Measurements from ENCODE around the gene IKZF1. TPM values are rescaled to one million over a fixed set of nuclear protein-coding genes. Genes with fewer than 3 reads are reported as not detected.
A peak's percentile ranks its signal among the peaks of the same experiment; 100 is the strongest.

IKZF1 gene
- total RNA-seq, 4 donors from 2014 or later, result 25.3 to 108 (median 31.7) TPM

DNA sequence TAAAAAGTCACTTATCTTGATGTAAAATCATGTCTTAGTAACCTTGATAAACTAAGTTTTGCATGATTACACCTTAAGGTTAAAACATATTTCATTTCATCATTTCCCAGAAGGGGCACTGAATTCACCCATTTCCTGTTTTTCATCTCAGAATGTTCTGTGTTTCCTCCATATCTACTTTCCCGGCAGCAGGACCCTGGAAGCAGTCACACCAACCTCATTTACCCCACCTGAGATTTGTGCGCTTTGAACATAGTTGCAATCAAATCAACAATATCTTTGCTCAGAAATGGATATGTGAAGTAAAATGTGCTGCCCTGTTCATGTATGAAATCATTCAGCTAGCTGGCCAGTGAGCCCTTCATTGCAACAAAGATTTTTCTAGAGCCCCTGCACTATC lies 46.8 kb downstream of the IKZF1 start:
- Histone ChIP-seq H3K4me1 (peaks cover 0 to 17% (median 4%) of the 10 kb centered on the region in 4 donors), H3K9me3 (no peaks in the 10 kb centered on the region), H3K4me3 (no peak overlapping the region), H3K27ac (peak overlapping the region; percentile 61 to 76 (median 70)), H3K27me3 (no peaks in the 10 kb centered on the region), H3K36me3 (no peaks in the 10 kb centered on the region)
- TF ChIP-seq POLR2A (IDR thresholded peaks at IDR 0.05), result no peak
- TF ChIP-seq, protein P1, sequence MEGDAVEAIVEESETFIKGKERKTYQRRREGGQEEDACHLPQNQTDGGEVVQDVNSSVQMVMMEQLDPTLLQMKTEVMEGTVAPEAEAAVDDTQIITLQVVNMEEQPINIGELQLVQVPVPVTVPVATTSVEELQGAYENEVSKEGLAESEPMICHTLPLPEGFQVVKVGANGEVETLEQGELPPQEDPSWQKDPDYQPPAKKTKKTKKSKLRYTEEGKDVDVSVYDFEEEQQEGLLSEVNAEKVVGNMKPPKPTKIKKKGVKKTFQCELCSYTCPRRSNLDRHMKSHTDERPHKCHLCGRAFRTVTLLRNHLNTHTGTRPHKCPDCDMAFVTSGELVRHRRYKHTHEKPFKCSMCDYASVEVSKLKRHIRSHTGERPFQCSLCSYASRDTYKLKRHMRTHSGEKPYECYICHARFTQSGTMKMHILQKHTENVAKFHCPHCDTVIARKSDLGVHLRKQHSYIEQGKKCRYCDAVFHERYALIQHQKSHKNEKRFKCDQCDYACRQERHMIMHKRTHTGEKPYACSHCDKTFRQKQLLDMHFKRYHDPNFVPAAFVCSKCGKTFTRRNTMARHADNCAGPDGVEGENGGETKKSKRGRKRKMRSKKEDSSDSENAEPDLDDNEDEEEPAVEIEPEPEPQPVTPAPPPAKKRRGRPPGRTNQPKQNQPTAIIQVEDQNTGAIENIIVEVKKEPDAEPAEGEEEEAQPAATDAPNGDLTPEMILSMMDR (IDR thresholded peaks at IDR 0.05), result no peak
- DNase-seq, result no peak

DNA sequence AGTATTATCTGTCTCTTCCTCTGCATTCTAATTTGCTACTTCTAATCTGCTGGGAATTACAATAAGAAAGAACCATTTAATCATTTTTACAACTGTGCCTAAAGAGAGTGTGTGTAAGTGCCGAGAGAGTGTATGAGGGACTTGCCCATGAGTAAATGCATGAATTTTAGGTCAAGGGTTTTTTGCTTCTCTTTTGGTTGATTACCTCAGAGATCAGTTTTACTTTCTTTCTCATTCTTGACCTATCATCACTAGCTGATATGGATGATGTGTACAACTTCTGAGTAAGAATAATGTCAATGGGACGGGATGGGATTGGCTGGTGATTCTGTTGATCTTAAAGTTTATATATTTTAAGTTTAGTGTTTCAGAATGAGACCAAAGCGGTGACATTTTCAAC lies 47.8 kb downstream of the IKZF1 start:
- TF ChIP-seq, protein P1 (IDR thresholded peaks at IDR 0.05), result no peak
- TF ChIP-seq POLR2A (IDR thresholded peaks at IDR 0.05), result peak in 1 of 2 donors; percentile 13
- H3K27ac ChIP-seq, result peak overlapping the region; percentile 61 to 76 (median 70)

DNA sequence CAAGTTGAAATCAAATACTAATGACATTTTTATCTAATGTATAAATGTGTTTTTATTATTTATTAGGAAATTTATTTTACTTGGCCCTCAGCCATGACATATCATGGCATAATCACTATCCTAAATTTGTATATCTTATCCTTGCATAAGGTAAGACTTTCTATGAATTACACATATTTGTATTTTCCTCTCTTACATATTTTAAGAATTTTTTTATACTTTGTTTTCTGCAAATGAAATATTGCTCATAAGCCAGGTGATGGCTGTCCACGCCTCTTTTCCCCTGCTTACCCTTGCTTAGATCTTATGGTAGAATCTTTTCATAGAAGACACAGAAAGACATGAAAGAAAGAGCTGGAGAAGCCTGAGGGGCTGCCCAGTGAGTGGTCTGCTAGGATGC lies 48.2 kb downstream of the IKZF1 start:
- no peaks in the 10 kb centered on the region for H3K36me3 ChIP-seq
- peaks cover 0 to 17% (median 4%) of the 10 kb centered on the region in 4 donors for H3K4me1 ChIP-seq
- peak overlapping the region; percentile 33 to 76 (median 70) for H3K27ac ChIP-seq
- TF ChIP-seq, protein P1 (IDR thresholded peaks at IDR 0.05), result no peak
- no peak for TF ChIP-seq POLR2A (IDR thresholded peaks at IDR 0.05)
- no peak for DNase-seq
- no peaks in the 10 kb centered on the region for H3K27me3 ChIP-seq
- no peaks in the 10 kb centered on the region for H3K9me3 ChIP-seq
- no peak overlapping the region for H3K4me3 ChIP-seq

More for the DNA sequence above, 47.8 kb downstream of the IKZF1 start:
- no peak for DNase-seq
- Histone ChIP-seq H3K36me3 (no peaks in the 10 kb centered on the region), H3K27me3 (no peaks in the 10 kb centered on the region), H3K4me3 (no peak overlapping the region), H3K9me3 (no peaks in the 10 kb centered on the region), H3K4me1 (peaks cover 0 to 17% (median 4%) of the 10 kb centered on the region in 4 donors)

DNA sequence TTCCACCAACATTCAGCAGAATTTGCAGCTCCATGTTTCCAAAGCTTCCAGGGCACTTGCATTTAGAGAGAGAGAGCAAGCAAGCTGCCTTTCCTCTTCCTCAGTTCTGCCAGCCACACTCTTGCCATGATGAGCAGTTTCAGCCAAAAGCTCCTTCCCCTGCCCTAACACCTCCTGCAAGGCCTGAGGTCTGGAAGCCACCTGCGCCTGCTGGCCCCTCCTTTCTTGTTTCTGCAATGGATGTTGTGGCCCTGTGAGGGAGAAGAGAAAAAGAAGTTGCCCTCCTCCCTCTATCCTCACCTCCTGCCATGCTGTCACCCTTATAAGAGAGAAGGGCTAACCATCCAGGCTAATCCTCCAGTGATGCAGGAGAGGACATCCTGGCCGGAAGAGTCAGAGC lies 48.7 kb downstream of the IKZF1 start:
- TF ChIP-seq, protein P1 (IDR thresholded peaks at IDR 0.05), result no peak
- no peak for TF ChIP-seq POLR2A (IDR thresholded peaks at IDR 0.05)
- H3K36me3 ChIP-seq, result no peaks in the 10 kb centered on the region
- H3K27me3 ChIP-seq, result no peaks in the 10 kb centered on the region
- H3K4me1 ChIP-seq, result peaks cover 0 to 17% (median 4%) of the 10 kb centered on the region in 4 donors
- no peak for DNase-seq
- peak overlapping the region; percentile 33 to 76 (median 62) for H3K27ac ChIP-seq
- H3K4me3 ChIP-seq, result no peak overlapping the region
- no peaks in the 10 kb centered on the region for H3K9me3 ChIP-seq

DNA sequence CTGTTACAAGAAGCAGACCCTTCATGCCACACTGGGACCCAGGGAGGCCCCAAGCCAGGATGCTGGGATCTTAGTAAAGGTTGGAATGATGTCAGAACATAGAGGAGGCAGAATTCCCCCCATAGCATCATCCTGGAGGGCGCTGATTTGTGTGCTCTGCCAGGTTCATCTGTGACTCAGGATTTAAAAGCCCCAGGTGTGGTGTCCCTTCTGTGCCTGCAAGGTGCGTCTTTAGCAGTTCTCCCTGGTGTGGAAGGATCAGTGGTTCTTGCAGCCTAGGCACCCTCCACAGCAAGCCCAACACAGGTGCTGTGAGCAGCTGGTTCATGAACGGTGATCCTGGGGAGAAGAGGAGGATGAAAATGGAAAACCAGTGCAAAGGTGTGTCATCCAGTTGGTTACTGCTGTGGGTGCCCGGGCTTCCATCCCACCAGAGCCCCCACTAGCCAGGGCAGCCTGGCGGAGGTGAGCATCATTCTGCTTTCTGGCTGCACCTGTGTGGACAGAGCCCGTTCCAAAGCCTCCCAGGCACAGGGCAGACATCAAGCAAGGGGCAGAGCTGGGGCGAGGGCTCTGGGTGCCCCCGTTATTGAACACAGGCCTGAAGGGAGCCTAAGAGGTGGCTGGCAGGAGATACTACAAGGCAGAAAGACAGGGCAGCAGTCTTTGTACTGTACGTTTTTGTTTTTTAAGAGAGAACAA lies 49.5 kb downstream of the IKZF1 start:
- Histone ChIP-seq H3K4me1 (peaks cover 0 to 15% (median 4%) of the 10 kb centered on the region in 4 donors), H3K9me3 (no peaks in the 10 kb centered on the region), H3K4me3 (no peak overlapping the region), H3K27ac (peak overlapping the region in 2 of 4 donors; percentile 25 to 76), H3K27me3 (no peaks in the 10 kb centered on the region), H3K36me3 (no peaks in the 10 kb centered on the region)
- DNase-seq, result no peak
- TF ChIP-seq, protein P1 (IDR thresholded peaks at IDR 0.05), result no peak
- TF ChIP-seq POLR2A (IDR thresholded peaks at IDR 0.05), result no peak
